ENCODE results near the gene SPSB2. TPM values are rescaled to one million over a fixed set of nuclear protein-coding genes. Genes with fewer than 3 reads are reported as not detected.

Gene SPSB2
- total RNA-seq, 4 donors from 2014 or later: 16.3 to 35.0 (median 25.6) TPM

DNA sequence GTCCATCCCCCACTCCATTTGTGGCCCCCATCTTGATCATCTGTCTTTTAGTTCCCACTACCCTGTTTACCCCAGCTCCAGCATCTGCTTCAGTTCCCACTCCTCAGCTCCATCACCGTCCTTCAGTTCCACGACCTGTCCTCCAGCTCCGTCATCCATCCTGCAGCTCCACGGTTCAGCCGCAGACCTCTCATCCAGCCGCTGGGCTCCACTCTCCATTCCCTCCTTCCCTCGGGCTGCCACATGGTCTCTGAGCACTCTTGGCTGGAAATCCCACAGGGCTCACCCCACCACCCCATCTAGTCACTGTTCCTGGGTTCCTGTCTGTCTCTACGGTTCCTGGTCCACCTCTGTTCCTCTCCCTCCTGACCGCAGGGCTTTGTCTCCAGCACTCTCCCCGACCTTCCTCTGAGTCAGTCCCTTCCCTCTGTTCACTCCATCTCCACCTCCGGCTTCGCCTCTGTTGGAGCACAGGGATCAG lies 48.2 kb downstream of the SPSB2 start:
- no peaks in the 10 kb centered on the region for H3K27me3 ChIP-seq
- no peak overlapping the region for H3K4me3 ChIP-seq (replicated peaks in 1 of 3)
- intact Hi-C loops (cut with DNase I): no loop called here
- WGBS, 2 donors: 49 to 54% methylated on average over 12 of the region's 12 CpGs
- DNase-seq: no peak
- TF ChIP-seq POLR2A (IDR thresholded peaks at IDR 0.05): no peak
- TF ChIP-seq, protein P1, sequence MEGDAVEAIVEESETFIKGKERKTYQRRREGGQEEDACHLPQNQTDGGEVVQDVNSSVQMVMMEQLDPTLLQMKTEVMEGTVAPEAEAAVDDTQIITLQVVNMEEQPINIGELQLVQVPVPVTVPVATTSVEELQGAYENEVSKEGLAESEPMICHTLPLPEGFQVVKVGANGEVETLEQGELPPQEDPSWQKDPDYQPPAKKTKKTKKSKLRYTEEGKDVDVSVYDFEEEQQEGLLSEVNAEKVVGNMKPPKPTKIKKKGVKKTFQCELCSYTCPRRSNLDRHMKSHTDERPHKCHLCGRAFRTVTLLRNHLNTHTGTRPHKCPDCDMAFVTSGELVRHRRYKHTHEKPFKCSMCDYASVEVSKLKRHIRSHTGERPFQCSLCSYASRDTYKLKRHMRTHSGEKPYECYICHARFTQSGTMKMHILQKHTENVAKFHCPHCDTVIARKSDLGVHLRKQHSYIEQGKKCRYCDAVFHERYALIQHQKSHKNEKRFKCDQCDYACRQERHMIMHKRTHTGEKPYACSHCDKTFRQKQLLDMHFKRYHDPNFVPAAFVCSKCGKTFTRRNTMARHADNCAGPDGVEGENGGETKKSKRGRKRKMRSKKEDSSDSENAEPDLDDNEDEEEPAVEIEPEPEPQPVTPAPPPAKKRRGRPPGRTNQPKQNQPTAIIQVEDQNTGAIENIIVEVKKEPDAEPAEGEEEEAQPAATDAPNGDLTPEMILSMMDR (IDR thresholded peaks at IDR 0.05): no peak
- no peaks in the 10 kb centered on the region for H3K36me3 ChIP-seq
- peaks cover 8 to 24% of the 10 kb centered on the region in 2 donors for H3K4me1 ChIP-seq
- H3K9me3 ChIP-seq: no peaks in the 10 kb centered on the region
- no peak overlapping the region for H3K27ac ChIP-seq

DNA sequence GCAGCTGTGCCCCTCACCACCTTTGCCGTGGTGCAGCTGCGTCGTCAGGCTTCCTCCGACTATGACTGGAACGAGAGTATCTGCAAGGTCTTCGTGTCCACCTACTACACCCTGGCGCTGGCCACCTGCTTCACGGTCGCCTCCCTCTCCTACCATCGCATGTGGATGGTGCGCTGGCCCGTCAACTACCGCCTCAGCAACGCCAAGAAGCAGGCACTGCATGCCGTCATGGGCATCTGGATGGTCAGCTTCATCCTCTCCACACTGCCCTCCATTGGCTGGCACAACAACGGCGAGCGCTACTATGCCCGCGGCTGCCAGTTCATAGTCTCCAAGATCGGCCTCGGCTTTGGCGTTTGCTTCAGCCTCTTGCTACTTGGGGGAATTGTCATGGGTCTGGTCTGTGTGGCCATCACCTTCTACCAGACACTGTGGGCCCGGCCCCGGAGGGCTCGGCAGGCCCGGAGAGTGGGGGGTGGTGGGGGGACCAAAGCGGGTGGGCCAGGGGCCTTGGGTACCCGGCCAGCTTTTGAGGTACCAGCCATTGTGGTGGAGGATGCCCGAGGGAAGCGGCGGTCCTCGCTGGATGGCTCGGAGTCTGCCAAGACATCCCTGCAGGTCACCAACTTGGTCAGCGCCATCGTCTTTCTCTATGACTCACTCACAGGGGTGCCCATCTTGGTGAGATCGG lies 48.9 kb downstream of the SPSB2 start:
- WGBS, 2 donors: 77 to 91% methylated on average over 22 to 32 of the region's 37 CpGs
- intact Hi-C loops (cut with DNase I): no loop called here
- Histone ChIP-seq H3K4me3 (replicated peaks in 1 of 3) (no peak overlapping the region), H3K27ac (no peak overlapping the region), H3K36me3 (no peaks in the 10 kb centered on the region), H3K9me3 (no peaks in the 10 kb centered on the region), H3K4me1 (peaks cover 8 to 24% of the 10 kb centered on the region in 2 donors), H3K27me3 (no peaks in the 10 kb centered on the region)
- no peak for TF ChIP-seq POLR2A (IDR thresholded peaks at IDR 0.05)
- TF ChIP-seq, protein P1 (IDR thresholded peaks at IDR 0.05): no peak
- no peak for DNase-seq

DNA sequence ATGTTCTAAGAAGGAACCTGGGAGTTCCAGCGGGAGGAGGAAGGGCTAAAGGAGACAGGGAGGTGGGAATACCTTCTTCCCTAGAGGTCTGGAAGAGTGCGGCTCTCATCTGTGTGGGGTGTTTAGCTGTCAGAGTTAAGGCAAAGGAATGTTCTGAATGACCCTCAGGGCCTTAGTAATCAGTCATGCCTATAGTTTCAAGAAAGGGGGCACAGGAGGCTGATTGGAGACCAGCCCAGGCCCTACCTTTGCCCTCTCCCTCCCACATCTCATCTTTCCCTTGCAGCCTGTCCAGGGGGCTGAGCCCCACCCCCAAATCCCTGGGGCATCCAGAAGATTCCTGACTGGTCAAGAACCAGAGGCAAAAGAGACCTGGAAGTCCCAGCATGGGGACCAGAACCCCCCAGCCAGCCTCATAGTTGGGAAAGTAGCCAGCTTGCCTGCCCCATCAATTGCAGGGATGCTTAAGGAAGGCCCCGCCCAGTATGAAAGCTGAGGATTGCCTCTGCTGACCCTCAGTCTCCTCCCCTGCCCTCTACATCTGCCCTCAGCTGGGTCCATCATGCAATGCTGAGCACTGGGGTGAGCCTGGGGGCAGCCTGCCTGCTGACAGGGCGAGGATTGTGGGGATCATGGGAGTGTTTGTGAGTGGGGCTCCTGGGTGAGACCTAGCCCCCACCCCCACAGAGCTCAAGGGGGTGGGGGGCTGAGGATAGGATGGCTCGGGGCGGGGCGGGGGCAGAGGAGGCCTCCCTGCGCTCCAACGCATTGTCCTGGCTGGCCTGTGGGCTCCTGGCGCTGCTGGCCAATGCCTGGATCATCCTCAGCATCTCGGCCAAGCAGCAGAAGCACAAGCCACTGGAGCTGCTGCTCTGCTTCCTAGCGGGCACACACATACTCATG lies 49.7 kb downstream of the SPSB2 start:
- Histone ChIP-seq H3K9me3 (no peaks in the 10 kb centered on the region), H3K27me3 (no peaks in the 10 kb centered on the region), H3K4me1 (peaks cover 8 to 24% of the 10 kb centered on the region in 2 donors), H3K4me3 (replicated peaks in 1 of 3) (no peak overlapping the region), H3K36me3 (no peaks in the 10 kb centered on the region), H3K27ac (no peak overlapping the region)
- intact Hi-C loops (cut with DNase I): no loop called here
- 62 to 68% methylated on average over 7 to 10 of the region's 12 CpGs for WGBS, 2 donors
- no peak for TF ChIP-seq POLR2A (IDR thresholded peaks at IDR 0.05)
- TF ChIP-seq, protein P1 (IDR thresholded peaks at IDR 0.05): no peak
- DNase-seq: no peak

DNA sequence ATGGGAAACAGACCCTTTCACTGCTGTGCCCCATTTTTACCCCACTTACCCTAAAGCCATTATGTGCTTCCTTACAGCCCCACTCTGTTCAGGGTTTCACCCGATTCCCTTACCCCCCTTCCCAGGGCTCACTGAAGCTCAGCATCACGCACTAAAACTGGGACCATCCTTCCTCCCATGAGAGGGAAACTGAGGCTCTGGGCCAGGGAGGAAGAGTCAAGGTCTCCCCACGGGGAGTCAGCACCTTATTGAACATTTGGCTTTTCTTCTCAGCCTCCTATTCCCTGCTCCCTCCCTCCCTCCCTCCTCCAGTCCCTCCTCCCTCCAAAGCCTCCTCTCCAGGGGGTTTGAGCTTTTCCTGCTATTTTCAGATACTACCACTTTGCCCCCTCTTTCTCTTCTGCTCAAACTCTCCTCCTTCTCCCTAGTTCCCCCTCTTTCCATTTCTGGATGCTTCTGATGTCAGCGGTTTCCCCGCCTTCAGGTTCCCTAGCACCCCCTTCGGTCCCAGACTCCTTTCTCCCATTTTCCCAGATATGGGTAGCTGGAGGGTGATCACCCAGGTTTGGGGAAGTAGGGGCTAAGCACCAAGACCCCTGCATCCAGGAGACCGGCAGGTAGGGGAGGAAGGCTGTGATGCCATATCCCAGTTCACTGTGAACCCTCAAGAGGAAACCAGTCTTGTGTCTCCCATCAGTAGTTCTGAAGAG lies 50.5 kb downstream of the SPSB2 start:
- Histone ChIP-seq H3K27me3 (no peaks in the 10 kb centered on the region), H3K9me3 (no peaks in the 10 kb centered on the region), H3K4me1 (peaks cover 6 to 19% of the 10 kb centered on the region in 2 donors), H3K36me3 (no peaks in the 10 kb centered on the region), H3K4me3 (replicated peaks in 1 of 3) (no peak overlapping the region), H3K27ac (no peak overlapping the region)
- TF ChIP-seq, protein P1 (IDR thresholded peaks at IDR 0.05): no peak
- no peak for TF ChIP-seq POLR2A (IDR thresholded peaks at IDR 0.05)
- WGBS, 2 donors: 46 to 47% methylated on average over 7 of the region's 7 CpGs
- DNase-seq: no peak
- intact Hi-C loops (cut with DNase I): no loop called here
